Measurements from ENCODE around the gene ANKRD29.

GRCh38 chr18:23565916-23566547 lies 96.7 kb downstream of the ANKRD29 start:
- no peak for TF ChIP-seq CTCF (IDR thresholded peaks at IDR 0.05)
- TF ChIP-seq POLR2A (IDR thresholded peaks at IDR 0.05): no peak
- no peak for TF ChIP-seq POLR2AphosphoS5 (IDR thresholded peaks at IDR 0.05)
- TF ChIP-seq EP300 (IDR thresholded peaks at IDR 0.05; ENCODE audit: low read depth): no peak
